CD4-positive, alpha-beta T cell treated with Interleukin-4 for 1 hour (primary cell): ENCODE data around the gene KCNMA1.

ENCODE experiments used
- DNase-seq, 2 donors: peaks; one replicate each; pipeline ENCODE4 v3.0.0-alpha.2; 2020 to 2022

KCNMA1 gene

DNA sequence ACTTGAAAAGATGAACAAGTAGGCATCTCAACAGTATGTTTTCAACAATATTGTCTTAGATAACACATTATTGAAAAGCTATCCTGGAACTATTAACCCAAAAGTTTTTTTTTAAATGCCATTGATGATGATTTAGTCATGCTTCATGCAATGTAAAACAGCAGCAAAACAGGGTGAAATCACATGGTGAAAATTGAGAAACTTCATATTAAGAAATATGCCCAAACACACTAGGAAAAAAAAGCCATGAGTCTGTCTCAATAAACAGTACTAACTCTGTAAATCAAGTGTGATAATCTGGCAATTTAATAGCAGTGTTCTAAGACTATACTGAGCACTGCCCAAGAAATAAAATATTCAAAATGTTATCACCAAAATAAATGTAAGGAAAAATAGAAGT is 613.1 kb downstream of the KCNMA1 start:
- DNase-seq, result no peak

DNA sequence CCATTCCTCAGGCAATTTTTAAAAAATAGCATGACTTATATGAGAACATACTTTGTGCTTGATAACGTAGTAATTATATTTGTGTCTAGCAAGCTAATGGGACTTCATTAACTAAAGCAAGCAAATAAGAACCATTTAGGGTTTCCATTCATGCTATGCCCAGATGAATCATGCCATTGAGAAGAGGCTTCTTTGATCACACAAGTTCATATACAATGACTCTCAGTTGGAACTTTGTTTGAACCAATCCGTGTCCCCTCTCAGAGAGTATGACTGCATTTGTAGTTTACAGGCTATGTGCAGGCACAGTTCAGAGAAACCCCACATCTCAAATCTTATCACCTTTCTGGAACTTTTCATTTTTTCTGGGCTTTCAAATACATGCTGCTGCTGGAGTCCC is 614.2 kb downstream of the KCNMA1 start:
- no peak for DNase-seq

DNA sequence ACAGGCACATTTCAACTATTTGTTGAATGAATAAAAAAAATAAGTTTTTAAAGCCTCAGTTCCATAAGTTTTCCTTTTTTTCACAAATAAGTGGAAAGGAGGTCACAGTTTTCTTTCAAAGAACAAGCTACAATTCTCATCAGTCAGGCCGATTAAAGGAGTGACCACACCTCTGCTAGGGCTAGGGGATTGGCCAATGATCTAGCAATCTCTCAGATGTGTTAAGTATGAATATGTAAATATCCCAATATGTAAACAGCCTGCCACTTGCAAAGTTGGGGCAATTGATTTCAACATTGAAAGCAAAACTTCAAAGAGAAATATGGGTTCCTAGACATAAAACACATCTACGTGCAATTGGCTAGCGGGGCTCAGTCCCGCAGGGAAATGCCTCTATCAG is 614.9 kb downstream of the KCNMA1 start:
- no peak for DNase-seq

DNA sequence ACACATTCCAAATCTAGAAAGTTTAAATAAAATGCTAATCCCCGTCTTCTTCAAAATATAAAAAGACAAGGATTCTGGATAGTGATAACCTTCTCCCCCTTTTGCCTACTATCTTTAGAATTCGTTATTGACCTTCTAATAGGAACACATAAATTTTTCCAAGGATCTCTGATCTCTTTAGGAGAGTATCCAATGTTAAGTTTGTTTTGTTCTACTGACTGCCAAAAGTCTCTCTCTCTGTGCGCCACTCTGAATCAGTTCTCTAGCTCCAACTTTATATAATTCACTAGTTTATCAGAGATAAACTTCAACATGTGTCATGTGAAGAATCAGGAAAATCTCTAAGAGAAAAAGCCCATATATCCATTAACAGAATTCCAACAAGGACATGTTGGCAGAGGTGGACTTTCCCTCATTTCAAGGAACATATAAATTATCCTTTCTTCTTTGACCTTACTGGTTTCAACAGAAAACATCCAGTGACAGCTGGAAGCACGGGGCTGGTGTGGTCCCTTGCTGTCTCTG is 615.6 kb downstream of the KCNMA1 start:
- DNase-seq, result no peak

DNA sequence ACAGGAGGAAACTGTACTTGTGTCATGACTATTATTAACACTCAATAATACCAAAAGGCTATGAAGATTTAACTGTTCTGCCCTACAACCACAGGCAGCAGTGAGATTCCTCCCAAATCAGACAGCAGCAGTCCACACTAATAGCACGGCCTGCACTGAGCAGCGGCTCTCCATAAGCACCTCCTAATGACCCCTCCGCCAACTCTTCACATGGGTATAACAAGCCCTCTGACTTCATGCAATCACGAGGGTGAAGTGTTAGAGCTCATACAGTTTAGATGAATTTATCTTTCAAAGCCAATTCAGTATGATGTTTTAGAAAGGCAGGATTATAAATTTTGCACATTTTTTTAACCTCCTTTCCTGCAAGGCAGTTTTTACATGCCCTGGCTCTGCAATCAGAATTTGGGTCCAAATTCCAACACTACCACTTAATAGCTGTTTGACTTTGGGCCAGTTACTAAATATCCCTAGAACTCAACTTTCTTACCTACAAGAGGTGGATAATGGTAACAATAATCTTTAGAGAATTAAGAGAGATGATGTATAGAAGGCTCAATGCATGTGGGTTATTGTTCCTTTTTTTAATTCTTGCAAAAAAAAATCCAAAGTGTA is 617.1 kb downstream of the KCNMA1 start:
- no peak for DNase-seq

DNA sequence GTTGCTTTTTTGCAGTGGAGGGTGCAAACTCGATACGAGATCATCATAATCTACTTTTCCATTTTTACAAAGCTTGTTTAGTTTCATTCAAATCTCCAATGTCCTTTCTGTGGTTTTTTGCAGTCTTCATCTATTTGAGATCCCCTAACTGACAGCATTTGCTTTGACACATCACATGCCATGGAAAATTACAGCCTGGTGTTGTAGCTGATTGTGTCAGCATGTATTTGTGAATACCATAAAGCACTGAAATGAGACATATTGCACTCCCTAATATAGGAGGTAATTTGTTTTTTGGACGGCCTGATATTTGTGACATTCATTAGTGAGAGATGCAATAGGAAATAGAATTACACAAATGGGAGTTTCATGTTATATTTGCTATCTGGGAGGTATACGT is 620.8 kb downstream of the KCNMA1 start:
- DNase-seq, result no peak

DNA sequence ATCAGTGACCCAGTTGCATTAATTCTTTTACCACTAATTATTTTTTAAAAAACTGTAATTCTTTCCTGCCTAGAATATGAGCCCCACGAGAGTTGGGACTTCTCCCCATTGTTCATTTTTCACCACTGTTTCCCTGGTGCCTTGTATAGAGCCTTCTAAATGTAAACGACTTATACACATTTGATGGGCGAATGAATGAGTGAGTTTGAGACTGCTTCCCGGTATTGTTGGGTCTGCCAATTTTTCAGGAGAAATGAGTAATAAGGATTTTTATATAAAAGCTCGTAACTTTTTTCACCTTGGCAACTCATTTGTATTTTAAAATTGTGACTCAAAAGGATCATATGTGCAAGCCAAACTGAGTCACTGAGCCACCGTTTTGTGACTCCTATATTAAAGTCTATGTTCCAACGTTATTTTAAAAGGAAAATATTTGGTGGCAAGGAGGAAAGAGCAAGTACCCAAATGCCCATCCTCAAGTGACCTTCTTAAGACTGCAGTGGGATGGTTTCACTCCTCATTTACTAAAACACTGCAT is 621.3 kb downstream of the KCNMA1 start:
- no peak for DNase-seq

DNA sequence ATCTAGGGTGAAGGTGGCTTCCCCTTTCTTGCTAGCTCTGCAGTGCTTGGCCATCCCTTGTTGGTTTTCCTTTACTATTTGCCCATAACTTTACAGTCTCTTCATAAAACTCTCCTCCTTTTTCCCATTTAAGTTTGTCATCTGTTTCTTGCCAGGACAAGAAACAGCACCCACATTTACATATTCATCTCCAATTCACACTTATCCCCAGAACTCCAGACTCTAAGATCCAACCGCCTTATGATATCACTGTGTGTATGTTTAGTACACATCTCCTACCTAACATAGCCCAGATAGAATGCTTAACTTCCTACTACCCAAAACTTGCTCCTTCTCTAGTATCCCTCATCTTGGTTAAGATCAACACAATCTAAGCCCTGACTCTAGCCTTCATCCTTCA is 622.2 kb downstream of the KCNMA1 start:
- no peak for DNase-seq

DNA sequence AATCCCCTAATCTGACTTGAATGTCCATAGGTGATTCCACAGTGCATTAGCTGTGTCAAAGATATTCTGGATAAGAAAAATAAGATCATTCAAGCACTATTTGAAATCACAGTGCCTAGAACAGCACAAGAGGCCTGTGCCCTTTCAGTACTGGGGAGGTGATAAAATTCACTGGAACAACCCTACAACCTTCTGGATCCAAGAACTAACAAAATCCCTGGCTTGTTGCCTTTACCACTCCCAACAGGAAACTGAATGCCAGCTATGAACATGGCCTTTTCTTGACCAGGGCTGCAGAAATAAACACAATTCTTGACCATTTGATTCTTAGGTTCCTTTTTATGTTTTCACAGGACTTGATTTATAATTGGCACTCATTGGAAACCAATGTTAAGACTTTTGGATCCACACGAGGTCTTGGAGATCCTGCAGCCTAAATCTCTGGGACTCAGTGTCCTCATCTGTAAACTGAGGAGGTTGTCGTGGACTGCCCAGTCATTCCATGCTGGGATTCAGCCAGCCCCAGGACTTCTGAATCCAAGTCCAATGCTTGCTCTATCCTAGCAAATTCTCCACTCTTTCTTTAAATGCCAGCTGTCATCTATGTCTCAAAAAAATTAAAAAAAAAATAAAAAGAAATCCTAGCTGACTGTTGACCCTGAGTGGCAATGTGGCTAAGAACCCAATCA is 624.7 kb downstream of the KCNMA1 start:
- DNase-seq, result no peak

DNA sequence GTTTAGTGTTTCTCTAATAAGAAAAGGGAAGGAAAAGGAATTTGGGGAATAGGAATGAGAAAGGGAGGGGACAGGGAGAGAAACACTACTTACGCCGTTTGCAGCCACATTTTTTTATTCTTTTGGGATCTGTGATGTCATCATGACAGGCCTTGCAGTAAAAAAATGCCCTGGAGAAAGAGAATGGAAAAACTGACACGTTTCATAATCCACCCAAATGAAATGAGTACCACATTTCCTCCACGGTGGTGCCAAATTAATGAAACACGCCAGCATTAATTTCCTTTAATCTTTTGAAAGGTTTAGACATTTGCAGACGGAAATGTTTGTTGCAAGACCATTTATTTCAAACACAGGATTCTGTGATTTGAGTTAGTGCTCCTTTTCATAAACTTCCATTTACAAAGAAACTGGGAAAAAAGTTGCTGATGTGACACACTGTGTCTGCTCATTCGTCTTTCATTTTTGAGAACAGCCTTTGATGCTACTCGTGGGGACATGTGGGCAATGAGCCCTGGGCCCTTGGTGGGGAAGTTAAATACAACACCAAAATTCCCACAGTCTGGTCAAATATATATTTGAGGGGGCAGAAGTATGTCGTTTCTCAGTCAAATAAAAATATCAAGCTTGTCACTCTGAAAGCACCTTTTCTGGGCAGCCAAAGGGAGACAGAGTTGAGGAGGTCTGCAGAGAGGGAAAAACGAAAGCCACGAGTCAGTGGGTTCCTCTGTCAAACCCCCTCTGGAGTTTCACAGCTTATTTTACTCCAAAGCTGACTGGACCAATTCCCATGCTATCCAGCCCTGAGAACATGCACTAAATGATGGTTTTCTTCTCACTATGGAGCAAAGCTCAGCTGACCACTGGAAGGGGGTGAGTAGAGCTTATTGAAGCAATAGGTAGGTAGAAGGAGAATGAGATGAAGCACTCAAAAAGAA is 625.5 kb downstream of the KCNMA1 start:
- DNase-seq, result no peak

DNA sequence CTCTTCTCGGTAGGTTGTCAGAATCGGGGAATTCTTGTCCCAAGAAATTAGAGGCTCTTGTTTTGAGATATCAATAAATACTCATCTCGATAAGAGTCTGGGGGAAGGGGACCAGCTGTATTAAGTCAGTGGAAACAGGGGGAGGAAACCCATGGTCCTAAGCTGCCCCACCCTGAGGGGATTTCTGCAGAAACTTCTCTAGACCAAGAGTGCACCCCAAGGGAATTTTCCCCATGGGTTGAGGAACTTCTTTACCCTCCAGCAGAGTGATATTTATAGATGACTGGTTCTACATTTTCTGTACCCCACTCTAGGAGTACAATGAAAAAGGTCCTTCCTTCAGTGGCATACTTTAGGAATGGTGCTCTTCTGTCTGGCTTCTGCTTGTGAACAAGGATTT is 627.2 kb downstream of the KCNMA1 start:
- DNase-seq, result no peak

DNA sequence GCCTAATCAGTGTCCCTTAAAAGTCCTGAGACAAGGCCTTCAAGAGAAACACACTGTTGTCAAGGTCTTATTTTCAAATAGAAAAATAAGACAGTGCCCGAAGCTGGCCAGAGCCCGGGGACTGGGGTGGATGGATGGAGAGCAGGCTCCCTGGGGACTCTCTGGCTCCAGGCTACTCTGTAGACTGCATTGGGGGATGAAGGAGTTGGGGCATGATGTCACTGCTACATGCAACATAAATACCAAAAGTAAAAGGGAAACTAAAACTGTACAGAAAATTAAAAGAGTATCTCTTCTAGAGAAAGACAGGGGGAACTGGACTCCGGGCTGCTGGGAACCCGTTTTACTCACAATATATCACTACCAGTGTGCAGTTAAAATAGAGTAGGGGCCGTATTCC is 629.8 kb downstream of the KCNMA1 start:
- no peak for DNase-seq

DNA sequence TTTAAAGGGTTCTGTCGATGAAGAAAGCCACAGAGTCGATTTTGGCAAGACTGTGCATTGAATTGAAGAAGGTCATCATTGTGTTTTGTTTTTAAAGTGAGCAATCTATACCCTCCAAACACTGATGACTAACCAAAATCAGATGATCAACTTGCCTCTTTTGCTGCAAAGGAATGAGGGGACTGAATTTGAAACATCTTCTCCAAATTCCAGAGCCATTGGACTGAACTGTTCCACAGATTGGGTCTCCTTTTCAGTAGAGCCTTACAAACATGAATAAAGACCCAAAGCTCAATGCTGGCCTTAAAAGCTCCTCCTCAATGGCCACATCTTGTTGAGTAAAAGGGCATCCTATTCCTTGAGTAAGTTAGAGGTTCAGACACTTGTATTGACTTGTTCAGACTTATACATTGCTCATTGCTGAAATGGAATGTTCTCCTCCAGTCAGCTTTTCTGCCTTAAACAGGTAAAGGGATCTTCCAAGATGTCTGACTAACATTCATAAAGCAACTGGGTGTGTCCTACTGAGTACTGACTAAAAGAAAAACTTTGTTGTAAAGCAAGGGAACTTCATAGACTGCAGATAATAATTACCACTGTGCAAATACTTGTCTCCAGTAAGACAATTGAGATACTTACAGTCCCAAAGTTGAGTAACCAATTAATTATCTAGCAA is 630.6 kb downstream of the KCNMA1 start:
- no peak for DNase-seq

DNA sequence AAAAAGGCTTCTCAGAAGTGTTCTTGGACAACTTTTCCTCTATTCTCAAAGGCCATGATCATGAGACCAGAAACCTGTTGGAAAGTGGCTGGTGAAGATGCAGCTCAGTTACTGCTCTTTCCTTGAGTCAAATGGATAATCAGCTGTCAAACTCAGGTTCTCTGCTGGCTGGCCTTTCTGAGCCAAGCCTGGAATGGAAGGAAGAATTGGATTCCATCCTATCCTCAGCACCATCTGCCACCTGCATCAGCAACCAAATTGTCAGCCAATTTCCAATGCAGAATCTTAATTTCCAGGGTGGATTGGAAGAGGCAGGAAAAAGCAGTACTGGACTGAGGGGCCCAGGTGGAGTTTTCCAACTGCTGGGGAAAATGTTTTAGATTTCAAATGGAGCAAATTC is 631.7 kb downstream of the KCNMA1 start:
- no peak for DNase-seq

DNA sequence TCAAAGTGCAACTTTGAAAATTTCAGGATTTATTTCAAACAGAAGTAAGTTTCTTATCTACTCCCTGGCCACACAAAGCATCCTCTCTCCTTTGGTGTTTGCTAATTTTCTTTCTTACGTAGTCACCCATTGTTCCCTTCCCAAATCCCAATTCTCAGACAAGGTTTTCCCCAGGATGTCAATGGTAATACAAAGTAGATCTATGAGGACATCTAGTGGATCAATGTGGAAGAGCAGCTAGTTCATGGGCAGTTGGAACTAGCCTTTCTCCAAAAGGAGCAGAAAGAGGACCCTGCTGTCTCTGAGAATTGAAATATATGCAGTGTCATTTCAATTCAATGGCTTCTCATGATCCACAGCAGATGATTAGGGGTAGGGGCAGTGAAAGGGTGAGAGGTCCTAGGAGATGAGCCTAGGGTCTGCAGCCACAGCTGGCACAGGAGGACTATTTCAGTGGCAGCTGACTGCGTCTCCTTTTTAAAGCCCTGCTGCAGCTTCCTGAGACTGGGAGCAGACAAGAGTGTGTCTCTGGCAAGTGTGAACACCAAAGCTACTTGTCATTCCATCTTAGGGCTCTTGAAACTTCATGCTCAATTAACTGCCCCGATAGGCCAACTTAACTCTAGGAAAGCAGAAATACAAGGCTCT is 632.6 kb downstream of the KCNMA1 start:
- DNase-seq, result no peak

DNA sequence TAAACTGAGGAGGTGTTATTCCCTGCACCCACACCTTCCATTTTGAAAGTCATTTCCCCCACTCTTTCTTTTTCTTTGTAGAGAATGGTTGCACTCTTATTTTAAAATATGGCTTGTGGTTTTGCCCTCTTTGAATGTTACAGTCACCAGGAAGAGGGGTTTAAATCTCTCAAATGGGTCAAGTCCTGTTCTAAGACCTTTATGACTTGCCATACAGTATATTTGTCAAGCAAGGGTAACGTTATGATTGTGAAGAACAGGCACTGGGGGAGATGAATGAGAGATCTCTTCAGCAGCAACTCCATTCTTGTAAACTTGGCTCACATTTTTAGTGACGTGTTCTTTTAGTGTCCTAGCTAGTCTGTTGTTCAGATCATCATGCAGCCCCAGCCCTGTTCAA is 634.7 kb downstream of the KCNMA1 start:
- no peak for DNase-seq

DNA sequence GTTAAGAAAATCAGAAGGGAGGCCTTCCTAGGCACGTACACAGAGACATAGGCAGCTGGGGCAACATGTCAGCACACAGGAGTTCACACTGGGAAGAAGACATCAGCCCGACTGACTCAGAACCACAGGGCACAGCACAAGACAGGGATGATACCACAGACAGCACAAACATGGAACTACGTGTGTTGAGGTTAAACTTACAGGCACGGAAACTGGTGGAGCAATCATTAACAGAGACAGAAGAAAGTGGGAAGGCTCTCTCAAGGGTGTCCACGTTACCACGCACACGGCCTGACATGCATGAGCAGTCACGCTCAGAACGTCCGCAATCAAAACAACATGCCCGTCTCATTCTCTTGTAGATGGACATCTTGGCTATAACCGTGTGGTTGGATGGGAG is 636.4 kb downstream of the KCNMA1 start:
- no peak for DNase-seq

DNA sequence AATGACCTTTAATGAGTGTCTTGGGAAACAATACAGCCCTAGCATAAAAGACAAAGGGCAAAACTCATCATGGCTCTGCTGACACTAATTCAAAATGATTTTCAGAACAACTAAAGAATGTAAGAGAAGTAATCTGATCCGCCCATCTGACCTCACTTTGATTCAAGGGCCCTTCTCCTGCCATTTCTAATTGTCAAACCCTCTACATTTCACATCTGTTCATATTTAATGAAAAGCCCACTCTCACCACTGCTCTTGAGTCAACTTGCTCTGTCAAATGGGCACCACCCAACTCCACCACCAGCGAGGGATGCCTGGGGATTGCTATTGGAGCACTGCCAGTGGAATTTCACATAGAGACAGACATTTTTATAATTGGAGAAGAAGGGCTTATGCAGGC is 639.2 kb downstream of the KCNMA1 start:
- no peak for DNase-seq

DNA sequence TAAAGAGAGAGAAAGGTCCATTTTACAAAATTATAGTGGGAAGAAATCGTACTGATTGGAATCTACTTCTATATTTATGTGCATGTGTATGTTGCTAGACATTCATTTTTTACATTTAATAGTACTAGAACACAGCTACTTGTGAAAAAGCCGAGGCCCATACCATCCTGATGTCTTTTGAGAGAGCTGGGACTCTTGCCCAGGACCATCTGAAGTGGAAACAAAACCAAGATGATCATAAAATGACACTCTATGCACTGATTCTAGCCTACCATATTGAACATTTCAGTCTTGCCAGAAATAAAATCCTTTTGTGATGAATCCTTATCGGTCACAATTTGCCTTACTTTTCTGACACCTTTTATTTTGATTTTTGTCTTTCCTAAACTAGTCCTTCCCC is 640.0 kb downstream of the KCNMA1 start:
- no peak for DNase-seq

DNA sequence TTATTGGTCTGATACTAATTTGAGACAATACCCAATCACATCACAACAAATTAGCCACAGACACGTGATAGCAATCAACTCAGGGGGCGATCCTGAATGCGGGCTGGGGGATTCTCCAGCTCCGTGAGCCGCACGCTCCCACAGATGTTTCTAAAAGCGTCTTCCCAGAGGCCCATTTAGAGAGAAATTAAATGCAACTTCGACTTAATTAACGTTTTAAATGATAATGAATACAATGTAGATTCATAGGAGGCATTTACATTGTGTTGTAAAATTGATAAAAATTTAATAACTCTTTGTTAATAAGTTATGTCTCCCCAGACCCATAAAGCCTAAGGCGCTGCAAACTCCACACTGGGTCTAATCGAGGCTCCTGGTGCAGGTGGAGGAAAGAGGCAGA is 642.6 kb downstream of the KCNMA1 start:
- no peak for DNase-seq

DNA sequence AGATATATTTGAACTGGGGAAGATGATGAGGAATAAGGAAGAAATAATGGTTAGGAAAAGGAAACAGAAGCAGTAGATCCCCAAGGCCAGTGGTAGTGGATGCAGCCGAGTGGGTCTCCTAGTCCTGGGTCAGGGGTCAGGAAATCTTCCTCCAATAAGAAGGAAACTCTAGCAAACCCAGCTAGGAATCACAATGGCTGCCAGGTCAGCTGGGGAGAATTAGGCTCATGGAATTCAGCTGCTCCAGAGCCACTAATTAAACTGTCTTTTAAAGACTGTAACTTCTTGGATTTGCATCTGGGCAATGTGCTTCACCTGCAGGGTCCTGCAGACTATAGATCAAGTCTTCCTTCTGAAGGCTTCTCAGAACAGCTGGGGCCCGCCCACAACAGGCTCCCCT is 644.4 kb downstream of the KCNMA1 start:
- no peak for DNase-seq

DNA sequence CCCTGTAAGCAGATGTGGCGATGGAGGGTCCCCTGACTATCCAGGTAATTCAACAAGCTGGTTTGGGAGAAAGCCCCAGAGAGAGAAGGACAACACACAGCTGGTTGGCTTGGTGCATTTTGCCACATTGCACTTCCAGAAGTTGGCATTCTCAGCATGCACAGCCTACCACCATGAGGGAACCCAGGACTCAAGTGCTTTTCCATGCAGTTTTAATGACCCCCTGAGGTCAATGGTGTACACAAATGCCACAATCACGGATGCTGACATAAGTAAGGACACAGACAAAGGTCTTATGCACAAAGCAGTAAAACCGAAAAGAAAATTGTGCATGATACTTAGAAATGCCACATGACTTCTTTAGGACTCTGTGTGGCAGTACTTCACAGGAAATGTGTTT is 645.1 kb downstream of the KCNMA1 start:
- DNase-seq, result no peak
